ENCODE measurements around the gene HBZ. TPM values are rescaled to one million over a fixed set of nuclear protein-coding genes. Genes with fewer than 3 reads are reported as not detected.
"Not testable (repeated sequence)": the region's sequence is repeated elsewhere in the genome, so short reads cannot be mapped to it uniquely, and the experiment has no call there.

The HBZ gene
- total and polyA plus RNA-seq, 4 donors = 1.1 to 5.0 (median 2.4) TPM

- Histone ChIP-seq H3K4me1 (ENCODE audit: control insufficient read depth, insufficient read depth, low read length) (peaks cover 5% of the 10 kb centered on the region), H3K36me3 (ENCODE audit: control insufficient read depth, insufficient read depth, low read length) (peaks cover 49% of the 10 kb centered on the region), H3K9me3 (ENCODE audit: control insufficient read depth, insufficient read depth, low read length) (no peaks in the 10 kb centered on the region), H3K4me3 (ENCODE audit: low read depth, low read length) (no peak overlapping the region), H3K27ac (ENCODE audit: low read depth, low read length) (no peak overlapping the region), H3K27me3 (ENCODE audit: control insufficient read depth, insufficient read depth, low read length) (no peaks in the 10 kb centered on the region)
- DNase-seq (ENCODE audit: low read depth in 4 of 6, low spot score in 6 of 6) = peak in 2 of 6 donors; percentile 32 to 52
- 61% methylated on average over 12 of the region's 19 CpGs for WGBS (ENCODE audit: insufficient coverage)
Measured at GRCh38 chr16:117379-118365, 34.8 kb upstream of the HBZ start.

- WGBS (ENCODE audit: insufficient coverage) = 100% methylated on average over 2 of the region's 2 CpGs
Measured at GRCh38 chr16:118857-119256, 33.6 kb upstream of the HBZ start.

GRCh38 chr16:119295-119694, 33.1 kb upstream of the HBZ start:
- H3K4me1 ChIP-seq (ENCODE audit: control insufficient read depth, insufficient read depth, low read length) = peaks cover 5% of the 10 kb centered on the region
- 89% methylated on average over 4 of the region's 5 CpGs for WGBS (ENCODE audit: insufficient coverage)
- H3K27me3 ChIP-seq (ENCODE audit: control insufficient read depth, insufficient read depth, low read length) = no peaks in the 10 kb centered on the region
- H3K4me3 ChIP-seq (ENCODE audit: low read depth, low read length) = no peak overlapping the region
- H3K27ac ChIP-seq (ENCODE audit: low read depth, low read length) = no peak overlapping the region
- no peaks in the 10 kb centered on the region for H3K9me3 ChIP-seq (ENCODE audit: control insufficient read depth, insufficient read depth, low read length)
- no peak for DNase-seq (ENCODE audit: low read depth in 4 of 6, low spot score in 6 of 6)
- H3K36me3 ChIP-seq (ENCODE audit: control insufficient read depth, insufficient read depth, low read length) = peaks cover 39% of the 10 kb centered on the region

More at GRCh38 chr16:118857-119256, 33.6 kb upstream of the HBZ start:
- Histone ChIP-seq H3K9me3 (ENCODE audit: control insufficient read depth, insufficient read depth, low read length) (no peaks in the 10 kb centered on the region), H3K4me3 (ENCODE audit: low read depth, low read length) (no peak overlapping the region), H3K27ac (ENCODE audit: low read depth, low read length) (no peak overlapping the region), H3K36me3 (ENCODE audit: control insufficient read depth, insufficient read depth, low read length) (peaks cover 41% of the 10 kb centered on the region), H3K4me1 (ENCODE audit: control insufficient read depth, insufficient read depth, low read length) (peaks cover 5% of the 10 kb centered on the region), H3K27me3 (ENCODE audit: control insufficient read depth, insufficient read depth, low read length) (no peaks in the 10 kb centered on the region)
- DNase-seq (ENCODE audit: low read depth in 4 of 6, low spot score in 6 of 6) = no peak

- H3K36me3 ChIP-seq (ENCODE audit: control insufficient read depth, insufficient read depth, low read length) = peaks cover 44% of the 10 kb centered on the region
- no peak overlapping the region for H3K27ac ChIP-seq (ENCODE audit: low read depth, low read length)
- H3K27me3 ChIP-seq (ENCODE audit: control insufficient read depth, insufficient read depth, low read length) = no peaks in the 10 kb centered on the region
- peaks cover 5% of the 10 kb centered on the region for H3K4me1 ChIP-seq (ENCODE audit: control insufficient read depth, insufficient read depth, low read length)
- H3K9me3 ChIP-seq (ENCODE audit: control insufficient read depth, insufficient read depth, low read length) = no peaks in the 10 kb centered on the region
- no peak overlapping the region for H3K4me3 ChIP-seq (ENCODE audit: low read depth, low read length)
- no peak for DNase-seq (ENCODE audit: low read depth in 4 of 6, low spot score in 6 of 6)
- WGBS (ENCODE audit: insufficient coverage) = no CpG with 5 or more reads among the region's 3 CpGs
Measured at GRCh38 chr16:119835-120491, 32.5 kb upstream of the HBZ start.

- Histone ChIP-seq H3K4me3 (ENCODE audit: low read depth, low read length) (no peak overlapping the region), H3K36me3 (ENCODE audit: control insufficient read depth, insufficient read depth, low read length) (peaks cover 46% of the 10 kb centered on the region), H3K27me3 (ENCODE audit: control insufficient read depth, insufficient read depth, low read length) (no peaks in the 10 kb centered on the region), H3K27ac (ENCODE audit: low read depth, low read length) (no peak overlapping the region), H3K9me3 (ENCODE audit: control insufficient read depth, insufficient read depth, low read length) (no peaks in the 10 kb centered on the region), H3K4me1 (ENCODE audit: control insufficient read depth, insufficient read depth, low read length) (peaks cover 5% of the 10 kb centered on the region)
- 86% methylated on average over 1 of the region's 2 CpGs for WGBS (ENCODE audit: insufficient coverage)
- DNase-seq (ENCODE audit: low read depth in 4 of 6, low spot score in 6 of 6) = no peak
Measured at GRCh38 chr16:120756-121155, 31.7 kb upstream of the HBZ start.

GRCh38 chr16:122361-122760, 30.1 kb upstream of the HBZ start:
- no peak for DNase-seq (ENCODE audit: low read depth in 4 of 6, low spot score in 6 of 6)
- Histone ChIP-seq H3K27me3 (ENCODE audit: control insufficient read depth, insufficient read depth, low read length) (no peaks in the 10 kb centered on the region), H3K9me3 (ENCODE audit: control insufficient read depth, insufficient read depth, low read length) (no peaks in the 10 kb centered on the region), H3K4me1 (ENCODE audit: control insufficient read depth, insufficient read depth, low read length) (peaks cover 5% of the 10 kb centered on the region), H3K36me3 (ENCODE audit: control insufficient read depth, insufficient read depth, low read length) (peaks cover 36% of the 10 kb centered on the region), H3K27ac (ENCODE audit: low read depth, low read length) (no peak overlapping the region), H3K4me3 (ENCODE audit: low read depth, low read length) (no peak overlapping the region)
- WGBS (ENCODE audit: insufficient coverage) = no CpG with 5 or more reads among the region's 1 CpG

GRCh38 chr16:123558-124350, 28.7 kb upstream of the HBZ start:
- WGBS (ENCODE audit: insufficient coverage) = 89% methylated on average over 13 of the region's 19 CpGs

GRCh38 chr16:125011-125410, 27.4 kb upstream of the HBZ start:
- no peaks in the 10 kb centered on the region for H3K27me3 ChIP-seq (ENCODE audit: control insufficient read depth, insufficient read depth, low read length)
- DNase-seq (ENCODE audit: low read depth in 4 of 6, low spot score in 6 of 6) = no peak
- no peak overlapping the region for H3K27ac ChIP-seq (ENCODE audit: low read depth, low read length)
- H3K4me3 ChIP-seq (ENCODE audit: low read depth, low read length) = no peak overlapping the region
- no peaks in the 10 kb centered on the region for H3K4me1 ChIP-seq (ENCODE audit: control insufficient read depth, insufficient read depth, low read length)
- H3K9me3 ChIP-seq (ENCODE audit: control insufficient read depth, insufficient read depth, low read length) = no peaks in the 10 kb centered on the region
- 89% methylated on average over 1 of the region's 3 CpGs for WGBS (ENCODE audit: insufficient coverage)
- H3K36me3 ChIP-seq (ENCODE audit: control insufficient read depth, insufficient read depth, low read length) = peaks cover 28% of the 10 kb centered on the region

More at GRCh38 chr16:123558-124350, 28.7 kb upstream of the HBZ start:
- not testable (repeated sequence) for H3K27ac ChIP-seq (ENCODE audit: low read depth, low read length); H3K9me3 ChIP-seq (ENCODE audit: control insufficient read depth, insufficient read depth, low read length); H3K4me3 ChIP-seq (ENCODE audit: low read depth, low read length); H3K4me1 ChIP-seq (ENCODE audit: control insufficient read depth, insufficient read depth, low read length); DNase-seq (ENCODE audit: low read depth in 4 of 6, low spot score in 6 of 6); H3K27me3 ChIP-seq (ENCODE audit: control insufficient read depth, insufficient read depth, low read length)
- peaks cover 32% of the 10 kb centered on the region for H3K36me3 ChIP-seq (ENCODE audit: control insufficient read depth, insufficient read depth, low read length)

- 82% methylated on average over 2 of the region's 2 CpGs for WGBS (ENCODE audit: insufficient coverage)
- H3K9me3 ChIP-seq (ENCODE audit: control insufficient read depth, insufficient read depth, low read length) = no peaks in the 10 kb centered on the region
- DNase-seq (ENCODE audit: low read depth in 4 of 6, low spot score in 6 of 6) = no peak
- H3K4me1 ChIP-seq (ENCODE audit: control insufficient read depth, insufficient read depth, low read length) = no peaks in the 10 kb centered on the region
- H3K27me3 ChIP-seq (ENCODE audit: control insufficient read depth, insufficient read depth, low read length) = no peaks in the 10 kb centered on the region
- no peak overlapping the region for H3K4me3 ChIP-seq (ENCODE audit: low read depth, low read length)
- peaks cover 23% of the 10 kb centered on the region for H3K36me3 ChIP-seq (ENCODE audit: control insufficient read depth, insufficient read depth, low read length)
- no peak overlapping the region for H3K27ac ChIP-seq (ENCODE audit: low read depth, low read length)
Measured at GRCh38 chr16:129075-129474, 23.4 kb upstream of the HBZ start.

Data from spinal cord (tissue), 10 donors.